ENCODE measurements around the gene DCC. TPM values are rescaled to one million over a fixed set of nuclear protein-coding genes. Genes with fewer than 3 reads are reported as not detected.

DCC gene
- total and polyA plus RNA-seq, 9 of the 15 experiments (the other 6 are each of a cell fraction or from before 2014, with no cell fraction given), result not detected

DNA sequence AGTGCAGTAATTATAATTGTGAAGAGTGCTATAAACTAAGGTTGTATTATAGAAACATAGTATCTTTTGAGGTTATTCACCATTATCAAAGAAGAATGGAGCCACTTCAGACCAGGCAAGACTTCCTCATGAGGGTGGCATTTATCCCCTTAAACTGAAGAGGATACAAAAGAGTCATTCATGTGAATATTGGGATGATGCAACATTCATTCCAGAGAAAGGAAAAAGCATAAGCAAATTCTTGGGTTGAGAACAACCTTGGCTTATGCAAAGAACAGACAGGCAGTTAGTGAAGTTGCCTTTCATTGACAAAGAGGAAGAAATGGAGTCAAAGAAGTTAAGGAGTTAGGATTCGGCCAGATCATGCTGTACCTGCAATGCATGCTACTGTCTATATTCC, 1201.9 kb downstream of the DCC start:
- ATAC-seq, result no peak
- Histone ChIP-seq H3K79me2 (ENCODE audit: control insufficient read depth, insufficient read depth, low read length) (no peaks in the 10 kb centered on the region), H3K27me3 (ENCODE audit: control insufficient read depth in 2 of 2, insufficient read depth in 2 of 2, low read length in 2 of 2) (no peaks in the 10 kb centered on the region), H3K9ac (ENCODE audit: insufficient read depth in 1 of 2, low read depth in 2 of 2, low read length in 2 of 2) (no peak overlapping the region), H3K4me3 (no peak overlapping the region), H4K20me1 (replicated peaks; ENCODE audit: control insufficient read depth, insufficient read depth, low read length) (no peaks in the 10 kb centered on the region), H3K4me2 (ENCODE audit: insufficient read depth, low read length) (no peak overlapping the region), H2AFZ (ENCODE audit: low read depth, low read length) (no peak overlapping the region), H3K27ac (ENCODE audit: extremely low read depth, low read depth, low read length) (no peak overlapping the region), H3K36me3 (ENCODE audit: control insufficient read depth, insufficient read depth, low read length) (no peaks in the 10 kb centered on the region), H3K9me1 (ENCODE audit: control insufficient read depth, insufficient read depth, low read length) (no peaks in the 10 kb centered on the region), H3K9me3 (replicated peaks; ENCODE audit: control insufficient read depth, insufficient read depth, low read depth, low read length) (no peaks in the 10 kb centered on the region), H3K4me1 (replicated peaks in 1 of 2; ENCODE audit: control insufficient read depth in 2 of 2, insufficient read depth in 2 of 2, low read length in 2 of 2) (no peaks in the 10 kb centered on the region)
- no TSS peak for BruUV-seq (replicated peaks)
- ChIA-PET CTCF (ENCODE audit: low intra/inter-chr PET ratio) (no interaction called here), POLR2A (no interaction called here)
- in situ Hi-C loops (cut with MboI) (no loop called here), intact Hi-C loops (cut with micrococcal nuclease) (no loop called here)
- no peak for TF ChIP-seq ZNF197 (CRISPR knock-in tag; IDR thresholded peaks at IDR 0.05; ENCODE audit: low read depth)
- TF ChIP-seq ZNF347 (CRISPR knock-in tag; IDR thresholded peaks at IDR 0.05; ENCODE audit: low read depth), result no peak
- 0% methylated on average over 1 of the region's 1 CpG for WGBS (ENCODE audit: insufficient coverage, low coverage, missing lambda C conversion rate)
- DNase-seq (ENCODE audit: extremely low read depth in 1 of 4, low spot score in 3 of 4), result no peak
- FAIRE-seq, result no peak

DNA sequence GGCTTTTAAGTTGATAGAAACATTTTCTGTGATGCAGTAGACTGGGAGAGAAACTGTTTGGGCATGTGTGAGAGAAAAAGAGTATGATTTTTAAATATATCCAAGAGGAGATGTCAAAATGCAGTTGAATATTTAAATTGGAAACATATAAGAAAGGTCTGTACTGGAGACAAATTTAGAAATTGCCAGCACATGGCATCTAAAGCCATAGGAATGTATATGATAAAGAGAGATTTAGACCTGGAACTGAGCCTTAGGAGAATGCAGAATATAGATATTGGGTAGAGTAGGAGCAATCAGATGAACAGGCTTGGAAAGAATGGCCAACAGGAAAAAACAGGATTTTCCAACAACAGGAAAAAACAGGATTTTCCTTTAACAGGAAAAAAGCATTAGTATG, 1203.7 kb downstream of the DCC start:
- Histone ChIP-seq H2AFZ (ENCODE audit: low read depth, low read length) (no peak overlapping the region), H3K9ac (ENCODE audit: insufficient read depth in 1 of 2, low read depth in 2 of 2, low read length in 2 of 2) (no peak overlapping the region), H3K9me3 (replicated peaks; ENCODE audit: control insufficient read depth, insufficient read depth, low read depth, low read length) (no peaks in the 10 kb centered on the region), H3K4me2 (ENCODE audit: insufficient read depth, low read length) (no peak overlapping the region), H3K79me2 (ENCODE audit: control insufficient read depth, insufficient read depth, low read length) (no peaks in the 10 kb centered on the region), H3K4me1 (replicated peaks in 1 of 2; ENCODE audit: control insufficient read depth in 2 of 2, insufficient read depth in 2 of 2, low read length in 2 of 2) (no peaks in the 10 kb centered on the region), H3K4me3 (no peak overlapping the region), H3K27ac (ENCODE audit: extremely low read depth, low read depth, low read length) (no peak overlapping the region), H4K20me1 (replicated peaks; ENCODE audit: control insufficient read depth, insufficient read depth, low read length) (no peaks in the 10 kb centered on the region), H3K27me3 (ENCODE audit: control insufficient read depth in 2 of 2, insufficient read depth in 2 of 2, low read length in 2 of 2) (no peaks in the 10 kb centered on the region), H3K9me1 (ENCODE audit: control insufficient read depth, insufficient read depth, low read length) (no peaks in the 10 kb centered on the region), H3K36me3 (ENCODE audit: control insufficient read depth, insufficient read depth, low read length) (no peaks in the 10 kb centered on the region)
- DNase-seq (ENCODE audit: extremely low read depth in 1 of 4, low spot score in 3 of 4), result no peak
- intact Hi-C loops (cut with micrococcal nuclease), result no loop called here
- ChIA-PET POLR2A (no interaction called here), CTCF (ENCODE audit: low intra/inter-chr PET ratio) (no interaction called here)
- FAIRE-seq, result no peak
- ATAC-seq, result no peak
- BruUV-seq (replicated peaks), result no TSS peak
- in situ Hi-C loops (cut with MboI), result no loop called here
- TF ChIP-seq L3MBTL2 (IDR thresholded peaks at IDR 0.05), result no peak

Data from K562 (cell line).